Measurements from ENCODE around the gene SLC4A2.

DNA sequence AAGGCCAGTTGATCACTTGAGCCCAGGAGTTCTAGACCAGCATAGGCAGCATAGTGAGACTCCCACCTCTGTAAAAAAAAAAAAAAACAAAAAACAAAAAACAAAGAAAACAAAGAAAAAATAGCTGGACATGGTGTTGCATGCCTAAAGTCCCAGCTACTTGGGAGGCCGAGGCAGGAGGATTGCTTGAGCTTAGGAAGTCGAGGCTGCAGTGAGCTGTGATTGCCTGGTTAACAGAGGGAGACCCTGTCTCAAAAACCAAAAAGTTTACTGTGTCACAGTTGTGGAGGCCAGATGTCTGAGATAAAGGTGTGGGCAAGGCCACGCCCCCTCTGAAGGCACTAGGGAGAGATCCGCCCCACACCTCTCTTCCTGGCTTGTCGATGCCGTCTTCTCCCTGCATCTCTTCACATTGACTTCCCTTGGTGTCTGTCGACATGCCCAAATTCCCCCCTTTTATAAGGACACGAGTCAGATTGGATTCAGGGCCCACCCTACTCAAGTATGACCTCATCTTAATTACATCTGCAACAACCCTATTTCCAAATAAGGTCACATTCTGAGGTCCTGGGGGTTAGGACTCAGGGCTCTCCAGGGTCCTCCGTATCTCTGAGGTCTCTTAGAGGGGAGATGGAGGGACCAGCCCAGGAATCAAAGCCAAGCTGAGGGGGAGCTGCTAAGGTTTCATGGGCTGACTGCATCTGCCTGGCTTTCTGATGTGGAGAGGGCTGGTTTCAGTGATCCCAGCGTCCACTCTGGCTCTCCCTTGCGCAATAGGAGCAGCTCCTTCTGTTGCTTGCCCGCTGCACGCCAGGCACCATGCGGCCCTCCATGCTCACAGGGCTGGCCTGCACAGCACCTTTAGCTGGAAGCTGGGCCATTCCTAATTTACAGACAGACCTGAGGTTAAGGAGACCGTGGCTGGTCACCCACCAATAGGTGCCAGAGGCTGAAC lies 50.0 kb downstream of the SLC4A2 start:
- TF ChIP-seq, protein P1, sequence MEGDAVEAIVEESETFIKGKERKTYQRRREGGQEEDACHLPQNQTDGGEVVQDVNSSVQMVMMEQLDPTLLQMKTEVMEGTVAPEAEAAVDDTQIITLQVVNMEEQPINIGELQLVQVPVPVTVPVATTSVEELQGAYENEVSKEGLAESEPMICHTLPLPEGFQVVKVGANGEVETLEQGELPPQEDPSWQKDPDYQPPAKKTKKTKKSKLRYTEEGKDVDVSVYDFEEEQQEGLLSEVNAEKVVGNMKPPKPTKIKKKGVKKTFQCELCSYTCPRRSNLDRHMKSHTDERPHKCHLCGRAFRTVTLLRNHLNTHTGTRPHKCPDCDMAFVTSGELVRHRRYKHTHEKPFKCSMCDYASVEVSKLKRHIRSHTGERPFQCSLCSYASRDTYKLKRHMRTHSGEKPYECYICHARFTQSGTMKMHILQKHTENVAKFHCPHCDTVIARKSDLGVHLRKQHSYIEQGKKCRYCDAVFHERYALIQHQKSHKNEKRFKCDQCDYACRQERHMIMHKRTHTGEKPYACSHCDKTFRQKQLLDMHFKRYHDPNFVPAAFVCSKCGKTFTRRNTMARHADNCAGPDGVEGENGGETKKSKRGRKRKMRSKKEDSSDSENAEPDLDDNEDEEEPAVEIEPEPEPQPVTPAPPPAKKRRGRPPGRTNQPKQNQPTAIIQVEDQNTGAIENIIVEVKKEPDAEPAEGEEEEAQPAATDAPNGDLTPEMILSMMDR (conservative IDR thresholded peaks at IDR 0.05; ENCODE audit: low read length), result no peak
- no peak for TF ChIP-seq EZH2phosphoT487 (IDR thresholded peaks at IDR 0.05; ENCODE audit: borderline replicate concordance)

Data from Loucy (cell line).